ENCODE results near the gene LRRC8E. TPM values are rescaled to one million over a fixed set of nuclear protein-coding genes. Genes with fewer than 3 reads are reported as not detected.

LRRC8E gene
- total RNA-seq, 4 donors from 2014 or later = 27.3 to 31.8 (median 29.8) TPM

DNA sequence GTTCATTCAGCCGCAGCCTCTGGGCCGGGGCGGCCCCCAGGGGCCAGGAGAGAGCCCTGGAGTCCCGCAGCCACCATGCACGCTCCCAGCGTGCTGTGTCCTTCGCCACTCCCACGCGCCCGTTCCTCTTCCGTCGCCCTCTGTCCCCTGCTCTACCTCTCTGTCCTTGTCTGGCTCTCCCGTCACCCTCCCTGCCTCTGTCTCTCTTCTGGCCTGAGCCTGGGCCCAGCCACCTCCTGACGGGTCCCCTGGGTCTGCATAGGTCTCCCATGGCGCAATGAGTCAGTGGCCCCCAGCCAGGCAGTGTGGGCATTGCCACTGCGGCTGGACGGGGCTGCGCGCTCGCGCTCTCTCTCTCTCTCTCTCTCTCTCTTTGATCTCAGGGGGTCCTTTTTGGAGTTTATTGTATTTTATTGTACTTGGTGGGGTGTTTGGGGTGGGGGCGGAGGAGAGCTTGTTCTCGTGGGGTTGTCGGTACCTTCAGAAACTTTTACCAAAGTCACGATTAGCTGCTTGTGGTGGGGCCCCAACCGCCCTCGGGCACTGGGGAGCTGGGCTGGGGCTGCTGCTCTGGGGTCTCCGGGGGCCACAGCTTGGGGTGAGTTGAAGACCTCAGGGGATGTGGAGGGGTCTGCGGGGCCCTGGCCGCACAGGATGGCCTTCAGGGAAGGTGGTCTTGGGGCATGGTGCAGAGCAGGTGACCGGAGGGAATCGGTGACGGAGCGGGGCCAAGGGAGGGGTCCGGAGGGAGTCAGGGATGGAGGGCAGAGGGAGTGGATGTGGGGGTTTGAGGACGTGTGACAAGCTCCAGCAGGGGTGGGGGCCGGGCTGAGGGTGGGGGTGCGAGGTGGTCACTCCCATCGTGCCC lies 24.6 kb downstream of the LRRC8E start:
- TF ChIP-seq POLR2A (IDR thresholded peaks at IDR 0.05) (no peak), CTCF (IDR thresholded peaks at IDR 0.05) (no peak)
- 94% methylated on average over 39 of the region's 39 CpGs for WGBS, 2 donors
- no peak for DNase-seq (ENCODE audit: low spot score in 2 of 2)
- intact Hi-C loops (cut with DNase I; ENCODE audit: low total_unique reads) = no loop called here
- no peak overlapping the region for H3K4me3 ChIP-seq (ENCODE audit: low read depth, poor library complexity, severe bottlenecking)

- no peak overlapping the region for H3K4me3 ChIP-seq (ENCODE audit: low read depth, poor library complexity, severe bottlenecking)
- 81 to 83% methylated on average over 10 of the region's 10 CpGs for WGBS, 2 donors
- no peak for DNase-seq (ENCODE audit: low spot score in 2 of 2)
- intact Hi-C loops (cut with DNase I; ENCODE audit: low total_unique reads) = no loop called here
- TF ChIP-seq POLR2A (IDR thresholded peaks at IDR 0.05) = no peak
- no peak for TF ChIP-seq CTCF (IDR thresholded peaks at IDR 0.05)
These were observed 25.3 kb downstream of the LRRC8E start for GRCh38 chr19:7913652-7914051.

DNA sequence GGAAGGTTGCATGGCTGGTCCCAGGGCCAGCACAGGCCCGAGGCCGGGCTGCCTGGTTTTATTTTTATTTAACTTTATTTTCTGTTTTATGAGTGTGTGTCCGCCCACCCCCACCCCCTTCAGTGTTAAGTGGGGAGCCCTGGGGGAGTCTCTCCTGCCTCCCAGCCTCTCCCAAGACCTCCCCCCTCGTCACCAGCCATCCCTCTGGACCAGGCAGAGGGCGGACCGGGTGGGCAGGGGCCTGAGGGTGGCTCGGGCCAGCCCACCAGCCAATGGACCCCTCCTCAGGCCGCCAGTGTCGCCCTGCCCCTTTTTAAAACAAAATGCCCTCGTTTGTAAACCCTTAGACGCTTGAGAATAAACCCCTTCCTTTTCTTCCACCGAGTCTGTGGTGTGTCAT lies 25.8 kb downstream of the LRRC8E start:
- WGBS, 2 donors = 59 to 61% methylated on average over 12 of the region's 12 CpGs

DNA sequence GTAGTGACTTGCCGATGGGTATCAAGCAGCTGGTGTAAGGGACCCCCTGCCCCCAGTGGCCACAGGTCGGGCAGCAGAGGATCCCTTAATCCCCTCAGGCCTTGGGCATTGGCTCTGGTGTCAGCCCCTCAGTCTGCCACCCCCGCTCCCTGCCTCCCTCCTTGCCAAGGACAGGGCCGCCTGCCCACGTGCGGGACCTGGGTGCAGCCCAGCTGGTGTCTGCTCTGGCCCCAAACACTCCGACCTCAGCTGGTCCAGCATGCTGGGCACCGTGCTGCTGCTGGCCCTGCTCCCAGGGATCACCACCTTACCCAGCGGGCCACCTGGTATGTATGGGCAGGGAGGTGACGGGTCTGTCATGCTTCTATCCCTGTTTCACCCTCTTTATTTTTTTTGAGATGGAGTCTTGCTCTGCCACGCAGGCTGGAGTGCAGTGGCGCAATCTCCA lies 26.3 kb downstream of the LRRC8E start, which contains the start of gene TGFBR3L:
Gene TGFBR3L, plus strand, starts transcription at position 233 of the 448 bp plus-strand sequence.
- TF ChIP-seq CTCF (IDR thresholded peaks at IDR 0.05) (no peak), POLR2A (IDR thresholded peaks at IDR 0.05) (no peak)
- H3K4me3 ChIP-seq (ENCODE audit: low read depth, poor library complexity, severe bottlenecking) = no peak within 1 kb of the TSS
- intact Hi-C loops (cut with DNase I; ENCODE audit: low total_unique reads) = no loop called here
- WGBS, 2 donors = 61 to 68% methylated on average over 9 to 10 of the region's 12 CpGs
- DNase-seq (ENCODE audit: low spot score in 2 of 2) = no peak

More for the DNA sequence above, 25.8 kb downstream of the LRRC8E start:
- DNase-seq (ENCODE audit: low spot score in 2 of 2) = no peak
- intact Hi-C loops (cut with DNase I; ENCODE audit: low total_unique reads) = no loop called here
- TF ChIP-seq POLR2A (IDR thresholded peaks at IDR 0.05) (no peak), CTCF (IDR thresholded peaks at IDR 0.05) (no peak)
- no peak overlapping the region for H3K4me3 ChIP-seq (ENCODE audit: low read depth, poor library complexity, severe bottlenecking)

- no peak overlapping the region for H3K4me3 ChIP-seq (ENCODE audit: low read depth, poor library complexity, severe bottlenecking)
- no peak for TF ChIP-seq POLR2A (IDR thresholded peaks at IDR 0.05)
- no peak for TF ChIP-seq CTCF (IDR thresholded peaks at IDR 0.05)
- intact Hi-C loops (cut with DNase I; ENCODE audit: low total_unique reads) = no loop called here
- WGBS, 2 donors = 45 to 48% methylated on average over 23 of the region's 24 CpGs
- DNase-seq (ENCODE audit: low spot score in 2 of 2) = no peak
These were observed 27.2 kb downstream of the LRRC8E start for GRCh38 chr19:7915250-7916102.
